Stimulated activated CD4-positive, alpha-beta T cell treated with anti-CD3 and anti-CD28 coated beads, Interleukin-15, amount 100 ng/mL, for 48 hours (primary cell): ENCODE data around the gene ZCCHC8.
"Not testable (repeated sequence)": the region's sequence is repeated elsewhere in the genome, so short reads cannot be mapped to it uniquely, and the experiment has no call there.

Experiments
- DNase-seq, 2 donors: peaks; one replicate each; pipeline ENCODE4 v3.0.0-alpha.2; 2020; ENCODE audit warnings: low read depth in 2 of 2

The ZCCHC8 gene

GRCh38 chr12:122500685-122501488 lies at the start of gene ZCCHC8:
TSS of gene ZCCHC8 (minus strand) at chr12:122500932. CDS start at chr12:122500840, 92 bp downstream.
- DNase-seq = peak; percentile 94 to 95

GRCh38 chr12:122547330-122547729 lies 46.6 kb upstream of the ZCCHC8 start:
- DNase-seq = no peak

GRCh38 chr12:122545855-122546254 lies 45.1 kb upstream of the ZCCHC8 start:
- no peak for DNase-seq

GRCh38 chr12:122544537-122544936 lies 43.8 kb upstream of the ZCCHC8 start:
- DNase-seq = no peak

- DNase-seq = no peak
These were observed 37.8 kb upstream of the ZCCHC8 start for GRCh38 chr12:122538496-122538895.

GRCh38 chr12:122537021-122537420 lies 36.3 kb upstream of the ZCCHC8 start:
- no peak for DNase-seq

- no peak for DNase-seq
These were observed 33.1 kb upstream of the ZCCHC8 start for GRCh38 chr12:122533856-122534255.

GRCh38 chr12:122528992-122529391 lies 28.3 kb upstream of the ZCCHC8 start:
- DNase-seq = no peak

GRCh38 chr12:122528582-122528981 lies 27.9 kb upstream of the ZCCHC8 start:
- DNase-seq = no peak

- DNase-seq = peak; percentile 11 to 12
These were observed 26.8 kb upstream of the ZCCHC8 start for GRCh38 chr12:122527478-122527944.

- DNase-seq = peak; percentile 98
These were observed 26.1 kb upstream of the ZCCHC8 start, which contains the start of the genes KNTC1 and RSRC2 for GRCh38 chr12:122526683-122527477. TSS of gene KNTC1 (plus strand) at chr12:122527249. CDS start at chr12:122530064, 2,815 bp downstream. TSS of gene RSRC2 (minus strand) at chr12:122526936. CDS start at chr12:122526853, 83 bp downstream.

- DNase-seq = no peak
These were observed 23.4 kb upstream of the ZCCHC8 start for GRCh38 chr12:122523846-122524718.

- no peak for DNase-seq
These were observed 22.5 kb upstream of the ZCCHC8 start for GRCh38 chr12:122523280-122523679.

GRCh38 chr12:122520676-122521075 lies 19.9 kb upstream of the ZCCHC8 start:
- DNase-seq = no peak

GRCh38 chr12:122519418-122519817 lies 18.7 kb upstream of the ZCCHC8 start:
- DNase-seq = no peak

- no peak for DNase-seq
These were observed 18.2 kb upstream of the ZCCHC8 start for GRCh38 chr12:122518908-122519307.

- DNase-seq = no peak
These were observed 17.1 kb upstream of the ZCCHC8 start for GRCh38 chr12:122517877-122518276.

GRCh38 chr12:122516544-122517361 lies 16.0 kb upstream of the ZCCHC8 start:
- no peak for DNase-seq

- DNase-seq = no peak
These were observed 14.5 kb upstream of the ZCCHC8 start for GRCh38 chr12:122515275-122515674.

- no peak for DNase-seq
These were observed 12.9 kb upstream of the ZCCHC8 start for GRCh38 chr12:122513660-122514059.

- not testable (repeated sequence) for DNase-seq
These were observed 12.3 kb upstream of the ZCCHC8 start for GRCh38 chr12:122513028-122513427.
